ENCODE data around the gene CACYBP.

Gene CACYBP

GRCh38 chr1:174966008-174966572, 33.7 kb upstream of the CACYBP start:
- TF ChIP-seq CTCF (IDR thresholded peaks at IDR 0.05; ENCODE audit: low read depth, low read length) = no peak
- no peak for DNase-seq (ENCODE audit: extremely low read depth, low read depth)

GRCh38 chr1:174967845-174968705, 31.7 kb upstream of the CACYBP start:
- DNase-seq (ENCODE audit: extremely low read depth, low read depth) = no peak
- no peak for TF ChIP-seq CTCF (IDR thresholded peaks at IDR 0.05; ENCODE audit: low read depth, low read length)

- DNase-seq (ENCODE audit: extremely low read depth, low read depth) = no peak
- TF ChIP-seq CTCF (IDR thresholded peaks at IDR 0.05; ENCODE audit: low read depth, low read length) = no peak
Measured at GRCh38 chr1:174968750-174969244, 30.9 kb upstream of the CACYBP start.

GRCh38 chr1:174969977-174970376, 29.8 kb upstream of the CACYBP start:
- no peak for TF ChIP-seq CTCF (IDR thresholded peaks at IDR 0.05; ENCODE audit: low read depth, low read length)
- no peak for DNase-seq (ENCODE audit: extremely low read depth, low read depth)

- DNase-seq (ENCODE audit: extremely low read depth, low read depth) = no peak
- TF ChIP-seq CTCF (IDR thresholded peaks at IDR 0.05; ENCODE audit: low read depth, low read length) = no peak
Measured at GRCh38 chr1:174971466-174971865, 28.3 kb upstream of the CACYBP start.

- no peak for DNase-seq (ENCODE audit: extremely low read depth, low read depth)
- TF ChIP-seq CTCF (IDR thresholded peaks at IDR 0.05; ENCODE audit: low read depth, low read length) = no peak
Measured at GRCh38 chr1:174971902-174972301, 27.8 kb upstream of the CACYBP start.

GRCh38 chr1:174974711-174975119, 25.0 kb upstream of the CACYBP start:
- TF ChIP-seq CTCF (IDR thresholded peaks at IDR 0.05; ENCODE audit: low read depth, low read length) = no peak
- no peak for DNase-seq (ENCODE audit: extremely low read depth, low read depth)

All from AG09319 (cell line).